ENCODE data around the gene PHC3. TPM values are rescaled to one million over a fixed set of nuclear protein-coding genes. Genes with fewer than 3 reads are reported as not detected.

The PHC3 gene
- polyA plus RNA-seq, 2 of the 4 experiments (the other 2 are of a cell fraction) = 10.8 to 49.1 TPM

GRCh38 chr3:170204023-170204472 lies 22.5 kb upstream of the PHC3 start:
- no peak; a peak in 1 of 6 replicates for ATAC-seq
- 57% methylated on average over 3 of the region's 3 CpGs for WGBS (ENCODE audit: missing lambda C conversion rate)
- ChIA-PET CTCF (interaction anchor here (0.8 to 1.4 kb wide), 2 partner anchors 11 to 608 kb away, joined by 3 to 5 read pairs; no protein-coding TSS in a partner anchor), POLR2A (interaction anchor here (0.7 to 1.1 kb wide), 2 partner anchors 18 to 153 kb away, joined by 3 to 4 read pairs; partner anchors contain the start of genes PRKCI and SKIL)
- H3K9me3 ChIP-seq = no peaks in the 10 kb centered on the region
- TF ChIP-seq HOXA7 (CRISPR knock-in tag; IDR thresholded peaks at IDR 0.05) (no peak), MAFK (IDR thresholded peaks at IDR 0.05; ENCODE audit: partially characterized antibody) (peak; percentile 51)
- no peak overlapping the region for H3K4me2 ChIP-seq
- H3K27ac ChIP-seq = no peak overlapping the region
- 0 out of 3 replicates have a peak, but pooled peaks cover 6% of the 10 kb centered on the region for H3K4me1 ChIP-seq
- no peak overlapping the region for H3K4me3 ChIP-seq
- no peak for FAIRE-seq
- DNase-seq (ENCODE audit: low read depth in 1 of 2, low spot score in 1 of 2) = no peak

GRCh38 chr3:170203457-170203856 lies 21.9 kb upstream of the PHC3 start:
- no peak overlapping the region for H3K4me3 ChIP-seq
- ChIA-PET POLR2A (interaction anchor here (1.1 kb wide), 1 partner anchor 19 kb away, joined by 4 read pairs; the partner anchor contains the start of gene PRKCI), CTCF (interaction anchor here (0.8 to 1.4 kb wide), 2 partner anchors 10 to 608 kb away, joined by 3 to 5 read pairs; no protein-coding TSS in a partner anchor)
- no peak overlapping the region for H3K4me2 ChIP-seq
- no peak overlapping the region for H3K27ac ChIP-seq
- 91% methylated on average over 4 of the region's 4 CpGs for WGBS (ENCODE audit: missing lambda C conversion rate)
- DNase-seq (ENCODE audit: low read depth in 1 of 2, low spot score in 1 of 2) (no peak), FAIRE-seq (no peak), ATAC-seq (no peak)
- TF ChIP-seq TFCP2L1 (CRISPR knock-in tag; IDR thresholded peaks at IDR 0.05) (no peak), ZSCAN20 (CRISPR knock-in tag; IDR thresholded peaks at IDR 0.05) (no peak)
- TF ChIP-seq, protein P1, sequence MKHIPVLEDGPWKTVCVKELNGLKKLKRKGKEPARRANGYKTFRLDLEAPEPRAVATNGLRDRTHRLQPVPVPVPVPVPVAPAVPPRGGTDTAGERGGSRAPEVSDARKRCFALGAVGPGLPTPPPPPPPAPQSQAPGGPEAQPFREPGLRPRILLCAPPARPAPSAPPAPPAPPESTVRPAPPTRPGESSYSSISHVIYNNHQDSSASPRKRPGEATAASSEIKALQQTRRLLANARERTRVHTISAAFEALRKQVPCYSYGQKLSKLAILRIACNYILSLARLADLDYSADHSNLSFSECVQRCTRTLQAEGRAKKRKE (CRISPR knock-in tag; IDR thresholded peaks at IDR 0.05; ENCODE audit: low read depth) = no peak
- TF ChIP-seq, protein P2, sequence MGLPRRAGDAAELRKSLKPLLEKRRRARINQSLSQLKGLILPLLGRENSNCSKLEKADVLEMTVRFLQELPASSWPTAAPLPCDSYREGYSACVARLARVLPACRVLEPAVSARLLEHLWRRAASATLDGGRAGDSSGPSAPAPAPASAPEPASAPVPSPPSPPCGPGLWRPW (IDR thresholded peaks at IDR 0.05) = no peak
- H3K4me1 ChIP-seq = 0 out of 3 replicates have a peak, but pooled peaks cover 6% of the 10 kb centered on the region
- no peaks in the 10 kb centered on the region for H3K9me3 ChIP-seq

- Histone ChIP-seq H3K4me1 (0 out of 3 replicates have a peak, but pooled peaks cover 6% of the 10 kb centered on the region), H3K9me3 (no peaks in the 10 kb centered on the region), H3K4me2 (no peak overlapping the region), H3K4me3 (no peak overlapping the region), H3K27ac (no peak overlapping the region)
- DNase-seq (ENCODE audit: low read depth in 1 of 2, low spot score in 1 of 2) = no peak
- CTCF ChIA-PET = interaction anchor here (0.6 to 1.1 kb wide), 2 partner anchors 74 to 209 kb away, joined by 3 read pairs; no protein-coding TSS in a partner anchor
- TF ChIP-seq MAFK (IDR thresholded peaks at IDR 0.05; ENCODE audit: partially characterized antibody) (peak; percentile 83), SREBF2 (IDR thresholded peaks at IDR 0.05) (no peak)
- no peak for FAIRE-seq
- ATAC-seq = no peak
- POLR2A ChIA-PET = no interaction called here
- 90% methylated on average over 5 of the region's 5 CpGs for WGBS (ENCODE audit: missing lambda C conversion rate)
Measured at GRCh38 chr3:170201527-170201926, 20.0 kb upstream of the PHC3 start.

DNA sequence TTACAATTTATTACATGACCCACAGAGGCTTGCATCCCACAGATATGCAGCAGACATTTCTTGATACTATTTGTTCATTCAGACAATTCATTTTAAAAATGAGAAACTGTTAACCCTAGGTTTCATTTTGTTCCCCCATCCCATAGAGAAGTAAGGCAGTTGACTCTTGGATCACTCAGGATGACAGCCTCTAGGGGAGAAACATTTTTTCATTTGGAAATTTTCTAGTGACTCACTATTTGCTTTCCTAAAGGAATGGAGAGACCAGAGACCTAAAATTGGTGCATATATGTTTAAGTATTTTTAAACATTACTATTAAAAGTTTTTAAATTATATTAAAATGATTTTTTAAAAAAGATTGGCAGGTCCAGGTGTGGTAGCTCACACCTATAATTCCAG lies 19.5 kb upstream of the PHC3 start:
- Histone ChIP-seq H3K4me1 (0 out of 3 replicates have a peak, but pooled peaks cover 6% of the 10 kb centered on the region), H3K27ac (no peak overlapping the region), H3K4me3 (no peak overlapping the region), H3K4me2 (no peak overlapping the region), H3K9me3 (no peaks in the 10 kb centered on the region)
- POLR2A ChIA-PET = no interaction called here
- CTCF ChIA-PET = interaction anchor here (1.1 kb wide), 1 partner anchor 210 kb away, joined by 3 read pairs; no protein-coding TSS in a partner anchor
- FAIRE-seq = no peak
- peak in 1 of 2 experiments; percentile 48; a peak in 2 of 6 replicates for ATAC-seq
- DNase-seq (ENCODE audit: low read depth in 1 of 2, low spot score in 1 of 2) = no peak
- TF ChIP-seq GATA3 (IDR thresholded peaks at IDR 0.05; ENCODE audit: borderline replicate concordance) (no peak), FOSL2 (IDR thresholded peaks at IDR 0.05) (no peak), FOSL2 (CRISPR knock-in tag; IDR thresholded peaks at IDR 0.05) (no peak), BCL3 (IDR thresholded peaks at IDR 0.05) (no peak), RARB (CRISPR knock-in tag; IDR thresholded peaks at IDR 0.05) (no peak), POLR2A (IDR thresholded peaks at IDR 0.05; ENCODE audit: low read length) (no peak), ZC3H11A (IDR thresholded peaks at IDR 0.05) (no peak), RNF2 (IDR thresholded peaks at IDR 0.05; ENCODE audit: borderline replicate concordance, low read depth) (no peak), MAZ (IDR thresholded peaks at IDR 0.05; ENCODE audit: borderline replicate concordance, low read depth, low read length) (no peak), BHLHE40 (IDR thresholded peaks at IDR 0.05; ENCODE audit: low read depth, low read length) (no peak), HOXB13 (CRISPR knock-in tag; IDR thresholded peaks at IDR 0.05; ENCODE audit: low read depth) (no peak)
- TF ChIP-seq, protein P1 (CRISPR knock-in tag; IDR thresholded peaks at IDR 0.05; ENCODE audit: low read depth) = no peak
- TF ChIP-seq, protein P3, sequence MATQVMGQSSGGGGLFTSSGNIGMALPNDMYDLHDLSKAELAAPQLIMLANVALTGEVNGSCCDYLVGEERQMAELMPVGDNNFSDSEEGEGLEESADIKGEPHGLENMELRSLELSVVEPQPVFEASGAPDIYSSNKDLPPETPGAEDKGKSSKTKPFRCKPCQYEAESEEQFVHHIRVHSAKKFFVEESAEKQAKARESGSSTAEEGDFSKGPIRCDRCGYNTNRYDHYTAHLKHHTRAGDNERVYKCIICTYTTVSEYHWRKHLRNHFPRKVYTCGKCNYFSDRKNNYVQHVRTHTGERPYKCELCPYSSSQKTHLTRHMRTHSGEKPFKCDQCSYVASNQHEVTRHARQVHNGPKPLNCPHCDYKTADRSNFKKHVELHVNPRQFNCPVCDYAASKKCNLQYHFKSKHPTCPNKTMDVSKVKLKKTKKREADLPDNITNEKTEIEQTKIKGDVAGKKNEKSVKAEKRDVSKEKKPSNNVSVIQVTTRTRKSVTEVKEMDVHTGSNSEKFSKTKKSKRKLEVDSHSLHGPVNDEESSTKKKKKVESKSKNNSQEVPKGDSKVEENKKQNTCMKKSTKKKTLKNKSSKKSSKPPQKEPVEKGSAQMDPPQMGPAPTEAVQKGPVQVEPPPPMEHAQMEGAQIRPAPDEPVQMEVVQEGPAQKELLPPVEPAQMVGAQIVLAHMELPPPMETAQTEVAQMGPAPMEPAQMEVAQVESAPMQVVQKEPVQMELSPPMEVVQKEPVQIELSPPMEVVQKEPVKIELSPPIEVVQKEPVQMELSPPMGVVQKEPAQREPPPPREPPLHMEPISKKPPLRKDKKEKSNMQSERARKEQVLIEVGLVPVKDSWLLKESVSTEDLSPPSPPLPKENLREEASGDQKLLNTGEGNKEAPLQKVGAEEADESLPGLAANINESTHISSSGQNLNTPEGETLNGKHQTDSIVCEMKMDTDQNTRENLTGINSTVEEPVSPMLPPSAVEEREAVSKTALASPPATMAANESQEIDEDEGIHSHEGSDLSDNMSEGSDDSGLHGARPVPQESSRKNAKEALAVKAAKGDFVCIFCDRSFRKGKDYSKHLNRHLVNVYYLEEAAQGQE (IDR thresholded peaks at IDR 0.05) = no peak

All from A549 (cell line).